NCI-H2081 (cell line): ENCODE results near the gene SLC35F3.
"Not testable (repeated sequence)": the region's sequence is repeated elsewhere in the genome, so short reads cannot be mapped to it uniquely, and the experiment has no call there.

Source experiments
- DNase-seq, 2 experiments: peaks; one replicate each; lab custom pipeline; 2025; lab: John Stamatoyannopoulos, UW

Gene SLC35F3

GRCh38 chr1:234144901-234145300 lies 240.4 kb downstream of the SLC35F3 start:
- no peak for DNase-seq

GRCh38 chr1:234148350-234148749 lies 243.9 kb downstream of the SLC35F3 start:
- DNase-seq: no peak

GRCh38 chr1:234148816-234149215 lies 244.3 kb downstream of the SLC35F3 start:
- DNase-seq: no peak

- no peak for DNase-seq
These were observed 244.7 kb downstream of the SLC35F3 start for GRCh38 chr1:234149217-234149616.

GRCh38 chr1:234150892-234151291 lies 246.4 kb downstream of the SLC35F3 start:
- DNase-seq: no peak

GRCh38 chr1:234152344-234152743 lies 247.9 kb downstream of the SLC35F3 start:
- not testable (repeated sequence) for DNase-seq

GRCh38 chr1:234154320-234155251 lies 250.1 kb downstream of the SLC35F3 start:
- DNase-seq: peak; percentile 81 to 88

GRCh38 chr1:234162661-234163060 lies 258.2 kb downstream of the SLC35F3 start:
- no peak for DNase-seq

GRCh38 chr1:234163267-234163919 lies 258.9 kb downstream of the SLC35F3 start:
- DNase-seq: no peak

- DNase-seq: no peak
These were observed 259.7 kb downstream of the SLC35F3 start for GRCh38 chr1:234164098-234164709.

- DNase-seq: no peak
These were observed 263.7 kb downstream of the SLC35F3 start for GRCh38 chr1:234168061-234168724.

- DNase-seq: no peak
These were observed 264.8 kb downstream of the SLC35F3 start for GRCh38 chr1:234169161-234169849.

GRCh38 chr1:234170067-234170466 lies 265.6 kb downstream of the SLC35F3 start:
- no peak for DNase-seq

GRCh38 chr1:234170622-234171021 lies 266.1 kb downstream of the SLC35F3 start:
- no peak for DNase-seq

- DNase-seq: no peak
These were observed 269.5 kb downstream of the SLC35F3 start for GRCh38 chr1:234173968-234174367.

- DNase-seq: no peak
These were observed 270.9 kb downstream of the SLC35F3 start for GRCh38 chr1:234175363-234175762.

- DNase-seq: no peak
These were observed 271.5 kb downstream of the SLC35F3 start for GRCh38 chr1:234176000-234176399.

GRCh38 chr1:234176847-234177246 lies 272.4 kb downstream of the SLC35F3 start:
- DNase-seq: not testable (repeated sequence)

- no peak for DNase-seq
These were observed 281.0 kb downstream of the SLC35F3 start for GRCh38 chr1:234185438-234185837.

- DNase-seq: peak in 1 of 2 experiments; percentile 20
These were observed 281.7 kb downstream of the SLC35F3 start for GRCh38 chr1:234186037-234186688.

GRCh38 chr1:234188454-234188792 lies 283.9 kb downstream of the SLC35F3 start:
- DNase-seq: no peak
